GM12873 (cell line): ENCODE data around the gene ZNF48.
A peak's percentile ranks its signal among the peaks of the same experiment; 100 is the strongest.

Experiments
- CTCF ChIP-seq: IDR thresholded peaks from 2 replicates; pipeline ENCODE4 v1.5.1; 2012; ENCODE audit warnings: low read depth, mild to moderate bottlenecking, moderate library complexity, low read length, control low read depth; ENCODE audit not compliant: insufficient read depth; ENCODE audit errors: missing control alignments

The ZNF48 gene

DNA sequence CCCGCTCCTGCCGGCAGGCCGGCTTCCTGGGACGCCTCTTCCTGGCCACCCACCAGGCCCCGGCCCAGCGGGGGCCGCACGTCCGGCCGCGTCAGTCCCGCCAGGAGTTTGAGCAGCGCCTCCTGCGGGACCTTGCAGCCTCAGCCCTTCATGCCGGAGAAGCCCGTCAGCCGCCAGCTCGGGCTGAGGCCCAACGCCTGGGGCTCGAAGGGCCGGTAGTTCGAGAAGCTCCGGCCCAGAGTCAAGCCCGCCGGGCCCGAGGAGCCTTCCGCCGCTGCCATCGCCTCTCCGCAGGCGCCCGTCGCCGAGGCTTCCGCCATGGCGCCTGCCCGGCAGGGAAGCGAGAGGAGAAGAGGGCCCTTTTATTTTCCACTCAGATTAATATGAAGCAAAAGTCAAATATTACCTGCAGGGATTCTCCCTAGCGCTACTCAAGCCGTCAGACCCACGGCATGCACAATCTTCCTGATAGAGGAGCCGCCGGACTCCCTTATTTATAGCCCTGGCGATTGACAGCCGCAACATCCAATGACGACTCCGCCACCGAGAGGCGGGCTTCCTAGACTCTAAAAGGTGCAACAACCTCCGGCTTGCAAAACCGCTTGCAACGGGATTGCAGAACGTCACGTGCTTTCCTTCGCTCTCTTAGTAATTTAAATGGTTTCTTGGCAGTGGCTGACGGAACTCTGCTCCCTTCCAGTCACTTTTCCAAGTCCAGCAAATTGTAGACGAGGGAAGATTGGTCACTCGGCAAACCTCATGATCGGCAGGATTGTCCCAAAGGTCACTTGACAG, 50.4 kb downstream of the ZNF48 start, which contains the start of gene SEPHS2:
Gene SEPHS2 (minus strand): TSS at position 467 of the 795 bp plus-strand sequence. CDS start 147 bp downstream, at position 320.
- peak; percentile 46 for TF ChIP-seq CTCF

- no peak for TF ChIP-seq CTCF
Measured at GRCh38 chr16:30446203-30446595, 51.0 kb downstream of the ZNF48 start.

GRCh38 chr16:30447512-30448226, 52.4 kb downstream of the ZNF48 start:
- TF ChIP-seq CTCF, result no peak

DNA sequence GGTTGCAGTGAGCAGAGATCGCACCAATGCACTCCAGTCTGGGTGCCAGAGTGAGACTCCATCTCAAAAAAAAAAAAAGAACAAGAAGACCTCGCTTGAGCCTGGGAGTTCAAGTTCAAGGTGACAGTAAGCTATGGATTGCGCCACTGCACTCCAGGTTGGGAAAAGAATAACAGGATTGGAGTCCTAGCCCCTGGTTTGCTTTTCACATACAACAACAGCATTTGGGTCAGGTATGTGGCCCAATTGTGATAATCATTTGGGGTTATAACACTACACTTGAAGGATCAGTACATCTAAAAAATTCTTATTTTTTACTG, 53.9 kb downstream of the ZNF48 start:
- no peak for TF ChIP-seq CTCF
